HK-2 (cell line): Measurements from ENCODE around the gene GPR37L1.
"Not testable (repeated sequence)": the region's sequence is repeated elsewhere in the genome, so short reads cannot be mapped to it uniquely, and the experiment has no call there.

Experiments used
- DNase-seq: peaks from one replicate; pipeline ENCODE4 v3.0.0-alpha.2; 2018; ENCODE audit not compliant: unreplicated experiment

The GPR37L1 gene

DNA sequence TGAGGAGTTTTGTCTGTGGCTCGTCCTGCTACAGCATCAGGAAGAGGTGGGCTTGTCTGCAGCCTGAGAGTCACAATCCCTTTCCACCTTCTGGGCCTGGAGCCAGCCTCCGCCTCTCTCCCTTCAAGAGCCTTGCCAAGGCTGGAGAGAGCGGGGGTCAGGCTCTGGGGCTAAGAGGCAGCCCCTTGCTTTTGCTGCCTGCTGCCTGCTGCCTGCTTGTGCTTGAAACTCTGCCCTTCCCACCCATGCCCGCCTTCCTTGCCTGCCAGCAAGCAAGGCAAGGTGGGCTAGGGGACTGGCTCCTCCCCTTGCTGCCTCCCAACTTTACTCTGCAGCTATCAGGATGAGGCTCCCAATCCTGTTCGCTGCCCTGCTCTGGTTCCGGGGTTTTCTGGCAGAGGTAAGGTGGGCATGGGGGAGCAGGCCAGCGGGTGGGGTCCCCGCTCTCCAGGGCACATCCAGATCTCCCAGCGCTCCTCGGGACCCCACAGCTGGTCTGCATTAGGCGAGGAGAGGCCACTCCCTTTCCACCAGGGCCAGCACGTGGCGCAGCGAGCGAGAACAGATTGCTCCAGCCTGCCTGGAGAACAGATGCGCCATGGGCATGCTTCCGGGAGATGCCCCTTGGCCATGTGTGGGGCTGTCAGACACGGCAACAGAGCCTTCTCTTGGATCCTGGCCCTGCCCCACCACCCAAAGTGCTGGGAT lies 45.1 kb downstream of the GPR37L1 start:
- DNase-seq, result no peak

DNA sequence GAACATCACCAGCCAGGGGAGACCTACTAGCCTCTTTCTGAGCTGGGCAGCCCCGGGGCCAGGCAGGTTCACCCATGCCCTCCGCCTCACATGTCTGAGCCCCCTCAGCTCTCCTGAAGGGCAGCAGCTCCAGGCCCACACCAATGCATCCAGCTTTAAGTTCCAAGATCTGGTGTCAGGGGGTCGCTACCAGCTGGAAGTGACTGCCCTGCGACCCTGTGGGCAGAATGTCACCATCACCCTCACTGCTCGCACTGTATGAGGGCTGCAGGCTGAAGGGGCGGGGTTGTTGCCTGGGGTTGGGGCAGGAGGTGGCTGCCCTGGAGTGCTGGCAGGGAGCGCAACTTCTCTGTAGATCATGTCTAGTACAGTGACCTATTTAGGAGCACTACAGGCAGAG lies 46.1 kb downstream of the GPR37L1 start:
- DNase-seq, result no peak

DNA sequence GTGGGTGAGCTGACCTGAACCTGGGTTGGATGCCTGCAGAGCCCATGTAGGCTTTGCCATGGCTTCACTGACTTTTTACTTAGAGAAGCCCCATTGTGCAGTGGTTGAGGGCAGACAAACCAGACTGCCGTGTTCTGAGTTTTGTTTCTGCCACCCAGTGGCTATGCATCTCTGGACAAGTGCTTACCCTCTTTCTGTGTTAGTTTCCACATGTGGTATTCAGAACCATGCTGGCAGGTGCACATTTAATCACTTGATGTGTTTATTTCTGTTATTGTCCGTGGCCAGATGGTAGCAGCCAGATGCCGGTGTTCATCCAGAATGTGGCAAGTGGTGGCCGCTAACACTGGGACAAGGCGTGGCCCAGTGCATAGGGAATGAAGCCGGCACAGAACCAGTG lies 48.0 kb downstream of the GPR37L1 start:
- no peak for DNase-seq

DNA sequence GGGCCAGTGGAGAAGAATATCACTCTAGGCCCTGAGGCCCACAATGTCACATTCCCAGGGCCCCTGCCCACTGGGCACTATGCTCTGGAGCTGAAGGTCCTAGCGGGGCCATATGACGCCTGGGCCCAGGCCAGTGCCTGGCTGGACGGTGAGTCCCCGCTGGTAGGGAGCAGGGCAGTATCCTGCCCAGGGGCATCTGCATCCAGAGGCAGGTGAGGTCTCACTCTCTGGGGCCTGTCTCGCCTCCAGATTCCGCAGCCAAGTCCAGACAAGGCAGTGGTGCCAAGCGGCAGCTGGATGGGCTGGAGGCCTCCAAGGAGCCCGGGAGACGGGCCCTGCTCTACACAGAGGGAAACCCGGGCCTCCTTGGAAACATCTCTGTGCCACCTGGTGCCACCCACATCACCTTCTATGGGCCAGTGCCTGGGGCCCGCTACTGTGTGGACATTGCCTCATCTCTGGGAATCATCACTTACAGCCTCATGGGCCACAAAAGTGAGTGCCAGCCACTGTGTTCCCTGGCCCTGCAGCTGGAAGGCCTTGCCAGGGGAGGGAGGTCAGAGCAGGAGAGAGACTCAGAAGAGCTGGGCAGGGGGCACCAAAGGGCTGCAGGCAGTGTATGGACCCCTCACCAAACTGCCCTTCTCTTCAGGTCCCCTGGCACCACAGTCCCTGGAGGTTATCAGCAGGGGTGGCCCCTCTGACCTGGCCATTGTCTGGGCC lies 48.7 kb downstream of the GPR37L1 start:
- no peak for DNase-seq

DNA sequence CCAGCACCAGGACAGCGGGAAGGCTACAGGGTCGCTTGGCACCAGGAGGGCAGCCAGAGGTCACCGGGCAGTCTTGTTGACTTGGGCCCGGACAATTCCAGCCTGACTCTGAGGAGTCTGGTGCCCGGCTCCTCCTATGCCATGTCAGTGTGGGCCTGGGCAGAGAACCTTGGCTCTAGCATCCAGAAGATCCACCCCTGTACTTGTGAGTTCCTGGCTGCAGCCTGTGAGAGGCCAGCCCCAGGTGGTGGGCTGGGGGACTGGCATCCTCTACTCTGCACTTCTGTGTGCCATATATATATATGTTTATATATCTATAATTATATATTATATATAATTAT lies 49.3 kb downstream of the GPR37L1 start:
- DNase-seq, result no peak

DNA sequence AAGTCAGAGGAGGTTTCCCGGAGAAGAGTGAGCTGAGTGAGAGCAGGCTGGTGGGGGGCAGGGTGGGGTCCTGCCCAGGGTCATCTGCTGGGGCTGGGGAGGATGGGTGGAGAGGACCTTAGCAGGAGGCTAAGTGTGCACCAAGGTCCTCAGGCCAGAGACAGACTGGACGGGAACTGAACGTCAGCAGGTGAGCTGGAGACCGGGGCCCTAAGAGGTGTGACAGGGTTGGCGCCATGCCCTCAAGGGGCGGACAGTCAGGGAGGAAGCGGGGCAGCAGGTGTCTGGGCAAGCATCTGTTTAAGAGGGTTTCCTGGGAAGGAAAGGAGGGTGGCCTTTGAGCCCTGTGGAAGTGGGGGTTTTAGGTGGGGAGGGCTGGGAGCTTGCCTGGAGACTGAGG lies 51.3 kb downstream of the GPR37L1 start:
- no peak for DNase-seq

DNA sequence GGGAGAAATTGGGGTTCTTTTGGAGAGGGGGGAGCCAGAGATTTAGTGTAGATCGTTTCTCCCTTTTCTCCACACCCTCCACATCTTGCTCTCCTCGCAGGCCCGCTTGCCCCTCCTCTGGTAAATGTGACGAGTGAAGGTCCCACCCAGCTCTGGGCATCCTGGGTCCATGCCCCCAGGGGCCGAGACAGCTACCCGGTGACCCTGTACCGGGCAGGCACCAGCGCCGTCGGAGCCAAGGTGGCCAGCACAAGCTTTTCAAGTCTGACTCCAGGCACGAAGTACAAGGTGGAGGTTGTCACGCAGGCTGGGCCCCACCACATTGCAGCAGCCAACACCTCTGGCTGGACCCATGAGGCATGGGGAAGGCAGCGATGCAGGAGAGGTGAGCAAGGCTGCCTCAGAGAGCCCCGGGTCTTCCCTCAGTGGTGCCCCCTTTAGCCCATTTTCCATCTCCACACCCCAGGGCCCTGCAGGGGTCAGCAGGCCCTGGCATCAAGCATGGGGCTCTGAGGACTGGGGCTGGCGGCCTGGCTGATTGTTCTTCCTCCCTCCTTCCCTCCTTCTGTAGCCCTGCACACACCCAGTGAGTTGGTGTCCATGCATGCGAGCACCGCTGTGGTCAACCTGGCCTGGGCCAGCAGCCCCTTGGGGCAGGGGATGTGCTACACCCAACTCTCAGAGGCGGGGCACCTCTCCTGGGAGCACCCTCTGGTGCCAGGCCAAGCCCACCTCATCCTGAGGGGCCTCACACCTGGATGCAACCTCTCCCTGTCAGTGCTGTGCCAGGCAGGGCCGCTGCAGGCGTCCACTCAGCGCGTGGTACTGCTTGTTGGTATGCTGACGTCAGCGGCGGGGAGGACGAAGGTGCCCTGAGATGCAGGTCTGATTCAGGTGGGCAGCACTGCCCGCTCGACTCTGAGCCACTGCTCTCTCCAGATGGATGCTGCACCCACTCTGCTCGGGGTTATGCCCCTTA lies 54.5 kb downstream of the GPR37L1 start:
- no peak for DNase-seq

DNA sequence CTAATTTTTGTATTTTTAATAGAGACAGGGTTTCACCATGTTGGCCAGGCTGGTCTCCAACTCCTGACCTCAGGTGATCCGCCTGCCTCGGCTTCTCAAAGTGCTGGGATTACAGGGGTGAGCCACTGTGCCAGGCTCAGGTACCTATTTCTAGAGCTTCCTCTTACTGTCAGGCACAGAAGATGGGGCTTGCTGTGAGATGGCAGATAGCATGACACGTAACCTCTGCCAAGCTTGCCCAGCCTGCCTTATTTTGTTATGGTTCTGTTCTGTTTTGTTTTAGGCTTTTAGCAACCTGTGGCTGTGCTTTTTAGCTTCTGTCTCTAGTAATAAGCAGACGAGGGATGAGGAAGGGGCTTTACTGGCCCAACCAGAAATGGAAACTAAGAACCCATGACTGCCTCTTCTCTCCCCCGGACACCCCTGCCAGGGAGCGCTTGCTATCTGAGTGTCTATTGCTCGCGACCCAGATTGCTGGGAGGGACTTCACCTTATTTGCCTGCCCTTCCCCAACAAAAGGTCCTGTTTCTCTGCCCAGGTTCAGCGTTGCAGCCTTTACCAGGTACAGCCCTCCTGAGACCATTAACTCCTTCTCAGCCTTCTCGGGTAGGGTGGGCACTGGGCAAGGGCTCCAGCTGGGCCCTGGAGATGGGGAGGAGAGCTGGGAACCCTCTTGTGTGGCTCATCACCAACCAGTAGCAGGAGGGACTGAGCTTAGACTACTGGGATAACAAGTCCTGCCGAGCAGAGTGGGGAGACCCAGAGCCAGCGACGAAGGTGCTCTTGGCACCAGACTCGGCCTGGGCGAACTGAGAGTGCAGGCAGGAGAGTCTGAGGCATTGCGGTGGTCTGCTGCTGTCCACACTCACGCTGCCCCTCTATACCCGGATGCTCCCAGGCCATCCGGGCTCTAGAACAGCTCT lies 57.4 kb downstream of the GPR37L1 start:
- DNase-seq, result no peak

DNA sequence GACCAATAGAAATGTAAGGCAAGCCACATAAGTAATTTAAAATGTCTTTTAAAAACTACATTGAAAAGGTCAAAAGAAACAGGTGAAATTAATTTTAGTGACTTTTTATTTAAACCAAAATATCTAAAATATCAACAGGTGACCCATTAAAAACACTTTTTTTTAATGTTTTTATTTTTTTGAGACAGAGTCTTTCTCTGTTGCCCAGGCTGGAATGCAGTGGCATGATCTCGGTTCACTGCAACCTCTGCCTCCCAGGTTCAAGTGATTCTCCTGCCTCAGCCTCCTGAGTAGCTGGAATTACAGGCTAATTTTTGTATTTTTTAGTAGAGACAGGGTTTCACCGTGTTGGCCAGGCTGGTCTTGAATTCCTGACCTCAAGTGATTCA lies 58.0 kb downstream of the GPR37L1 start:
- not testable (repeated sequence) for DNase-seq

DNA sequence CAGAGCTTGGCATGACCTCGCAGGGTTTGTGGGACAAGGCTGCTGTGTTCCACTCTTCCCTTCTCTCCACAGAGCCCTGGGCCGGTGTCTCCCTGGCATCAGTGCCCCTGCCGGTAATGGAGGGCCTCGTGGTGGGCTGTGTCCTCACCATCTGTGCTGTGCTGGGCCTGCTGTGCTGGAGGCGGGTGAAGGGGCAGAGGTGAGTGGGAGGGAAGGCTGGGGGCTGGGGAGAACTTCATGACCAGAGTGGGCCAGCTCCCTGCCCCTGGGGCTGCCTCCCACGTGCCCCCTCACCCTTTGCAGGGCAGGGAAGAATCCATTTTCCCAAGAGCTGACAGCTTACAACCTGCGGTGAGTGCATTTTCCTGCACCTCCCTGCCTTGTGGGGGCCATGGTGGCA lies 58.9 kb downstream of the GPR37L1 start:
- DNase-seq, result no peak

DNA sequence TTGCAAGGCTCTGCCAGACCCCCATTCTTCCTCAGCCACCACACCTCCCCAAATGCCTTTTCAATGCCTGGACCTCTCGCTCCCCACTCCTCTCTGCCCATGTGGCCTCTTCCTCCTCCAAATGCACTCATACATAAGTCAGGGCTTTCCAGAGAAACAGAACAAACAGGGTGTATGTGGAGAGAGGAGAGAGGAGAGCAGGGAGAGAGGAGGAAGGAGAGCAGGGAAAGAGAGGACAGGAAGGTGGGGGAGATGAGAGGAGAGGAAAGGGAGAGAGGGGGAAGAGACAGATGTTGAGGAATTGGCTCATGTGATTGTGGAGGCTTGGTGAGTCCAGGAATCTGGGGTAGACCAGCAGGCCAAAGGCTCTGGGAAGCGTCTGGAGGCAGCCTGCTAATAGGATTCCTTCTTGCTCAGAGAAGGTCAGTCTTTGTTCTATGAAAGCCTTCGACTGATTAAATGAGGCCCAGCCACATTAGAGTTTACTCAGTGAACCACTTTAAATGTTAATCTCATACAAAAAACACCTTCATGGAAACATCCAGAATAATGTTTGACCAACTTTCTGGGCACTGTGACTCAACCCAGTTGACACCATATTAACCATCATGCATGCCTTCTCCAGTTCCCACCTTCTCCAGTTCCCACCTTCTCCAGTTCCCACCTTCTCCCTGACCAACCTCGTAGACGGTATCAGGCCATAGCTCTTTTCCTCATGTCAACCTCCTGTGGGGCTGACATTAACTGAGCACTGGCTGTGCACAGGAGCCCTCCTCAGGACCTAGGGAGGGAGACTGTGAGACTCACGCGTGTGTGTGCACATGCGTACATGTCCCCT lies 59.5 kb downstream of the GPR37L1 start:
- no peak for DNase-seq
